Effector CD8-positive, alpha-beta T cell (primary cell): ENCODE data around the gene NAT8L.

ENCODE experiments used
- DNase-seq: peaks from one replicate; lab custom pipeline; 2025; lab: John Stamatoyannopoulos, UW

Gene NAT8L

DNA sequence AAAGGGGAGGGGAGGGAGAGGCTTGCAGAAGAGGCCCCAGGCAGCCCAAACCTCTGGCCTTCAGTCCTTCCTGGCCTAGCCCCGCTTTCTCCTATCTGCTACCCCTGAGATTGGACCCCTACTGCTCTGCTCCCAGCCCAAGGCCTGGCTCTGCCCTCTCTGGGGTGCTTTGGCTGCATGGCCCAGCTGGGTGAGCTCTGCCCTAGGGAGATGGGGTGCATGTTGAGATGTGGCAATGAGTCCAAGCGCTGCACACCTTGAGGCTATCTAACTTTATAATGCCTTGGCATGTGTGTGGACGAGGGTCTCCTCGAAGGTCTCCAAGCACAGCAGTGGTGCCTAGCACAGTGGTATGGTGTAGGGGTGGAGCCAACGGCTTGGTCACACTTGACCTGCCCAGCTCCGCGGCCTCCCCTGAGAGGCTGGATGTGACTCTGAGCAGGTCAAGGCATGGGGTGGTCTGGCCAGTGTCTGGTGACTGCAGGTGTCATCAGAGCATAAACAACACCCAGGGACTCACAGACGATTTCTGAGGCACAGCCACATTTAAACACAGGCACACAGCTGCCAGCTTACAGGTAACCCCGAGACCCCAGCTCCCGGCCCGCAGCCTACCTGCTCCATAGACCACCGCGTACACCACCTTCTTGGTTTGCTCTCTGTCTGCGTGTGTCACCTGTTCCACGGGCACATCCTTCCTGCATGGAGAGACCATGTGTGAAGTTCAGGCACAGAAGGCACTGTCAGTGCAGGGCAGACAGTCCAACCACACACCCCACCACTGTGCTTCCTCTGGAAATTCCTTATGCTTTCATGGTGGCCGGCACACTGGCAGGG lies 36.3 kb downstream of the NAT8L start:
- DNase-seq: no peak

DNA sequence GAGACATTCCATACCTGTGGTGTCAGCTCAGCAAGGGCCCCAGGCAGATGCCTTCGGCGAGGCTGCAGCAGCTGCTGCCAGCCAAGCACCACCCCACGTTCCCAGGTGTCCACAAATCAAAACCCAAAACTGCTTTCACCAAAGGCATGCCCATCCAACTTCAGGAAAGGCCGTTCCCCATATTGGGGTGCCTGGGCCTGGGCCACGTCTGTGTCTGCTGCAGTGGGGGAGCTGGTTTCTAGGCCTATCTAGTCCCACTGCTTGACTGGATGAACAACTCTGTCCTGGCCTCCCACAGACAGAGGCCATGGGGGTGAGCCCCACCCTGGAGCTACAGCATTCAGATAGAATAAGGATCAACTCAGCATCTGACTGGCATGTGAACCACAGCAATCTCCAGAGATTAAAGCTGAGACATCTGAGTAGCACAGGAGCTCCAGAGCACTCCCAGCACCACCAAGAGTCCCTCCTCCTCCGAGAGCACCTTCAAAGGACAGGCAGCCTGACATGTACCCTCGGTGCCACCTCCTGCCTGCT lies 37.0 kb downstream of the NAT8L start:
- no peak for DNase-seq

DNA sequence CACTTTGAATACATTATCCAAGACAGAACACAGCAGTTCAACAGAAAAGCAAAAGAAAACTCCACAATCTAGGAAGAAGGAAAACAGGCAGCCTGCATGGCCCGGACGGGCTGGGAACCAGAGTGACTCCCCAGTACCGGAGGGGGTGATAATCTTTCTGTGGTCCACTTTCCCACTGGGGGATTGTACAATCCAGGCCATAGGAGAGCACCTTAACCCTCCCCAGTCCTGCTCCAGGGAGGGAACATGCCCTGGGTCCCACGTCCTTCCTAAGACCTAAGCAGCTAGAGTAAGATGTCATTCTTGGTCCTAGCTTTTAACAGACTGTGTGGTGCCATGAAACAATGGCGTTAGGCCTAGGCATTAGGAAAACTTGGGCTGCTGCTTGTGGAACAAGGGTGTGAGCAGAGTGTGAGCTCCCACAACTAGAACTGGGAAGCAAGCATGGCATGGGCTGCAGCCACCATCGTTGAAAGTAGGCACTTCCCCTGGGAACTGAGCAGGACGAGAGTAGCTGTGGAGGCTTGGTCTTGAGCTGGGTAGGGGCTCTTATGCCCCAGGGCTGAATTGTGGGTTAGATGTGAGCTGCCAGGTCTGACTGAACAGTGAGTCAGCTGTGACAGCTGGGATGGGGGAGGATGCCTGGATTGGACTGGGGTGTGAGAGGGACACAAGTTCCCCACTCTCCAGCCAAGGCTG lies 42.4 kb downstream of the NAT8L start:
- DNase-seq: no peak

DNA sequence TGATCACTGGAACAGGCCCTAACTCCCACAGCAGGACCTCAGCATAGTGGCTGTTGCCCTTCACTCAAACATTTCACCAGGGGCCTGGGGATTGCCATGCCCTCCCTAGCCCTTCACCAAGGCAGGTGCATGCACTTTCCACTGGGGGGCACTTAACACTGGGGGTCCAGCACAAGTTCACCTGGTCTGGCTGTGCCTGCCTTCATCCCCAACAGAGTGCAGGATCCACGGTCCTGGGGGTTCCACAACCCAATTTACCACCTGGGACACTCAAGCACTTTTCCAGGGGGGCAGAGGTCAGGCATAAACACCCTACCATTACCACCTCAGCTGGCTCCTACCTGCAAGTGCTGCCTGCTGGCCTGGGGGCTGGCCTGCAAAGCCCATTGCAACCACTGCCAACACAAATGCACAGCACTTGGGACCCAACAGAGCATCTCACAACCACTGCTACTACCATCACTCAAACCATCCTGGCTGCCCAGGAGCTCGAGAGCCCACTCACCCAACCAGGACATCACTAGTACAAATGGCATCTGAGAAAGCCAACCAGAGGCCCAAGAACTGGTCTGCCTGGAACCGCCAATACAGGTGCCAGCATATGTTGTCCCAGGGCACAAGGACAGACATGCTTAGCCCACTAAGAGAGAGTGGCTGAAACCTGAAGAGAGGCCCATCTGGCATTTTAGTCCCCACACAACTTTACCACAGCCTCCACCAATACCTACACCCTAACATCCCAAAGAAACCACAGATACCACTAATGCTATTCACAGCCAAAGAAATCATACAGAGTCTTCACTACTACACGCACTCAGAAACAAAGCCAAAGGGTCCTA lies 43.1 kb downstream of the NAT8L start:
- no peak for DNase-seq

DNA sequence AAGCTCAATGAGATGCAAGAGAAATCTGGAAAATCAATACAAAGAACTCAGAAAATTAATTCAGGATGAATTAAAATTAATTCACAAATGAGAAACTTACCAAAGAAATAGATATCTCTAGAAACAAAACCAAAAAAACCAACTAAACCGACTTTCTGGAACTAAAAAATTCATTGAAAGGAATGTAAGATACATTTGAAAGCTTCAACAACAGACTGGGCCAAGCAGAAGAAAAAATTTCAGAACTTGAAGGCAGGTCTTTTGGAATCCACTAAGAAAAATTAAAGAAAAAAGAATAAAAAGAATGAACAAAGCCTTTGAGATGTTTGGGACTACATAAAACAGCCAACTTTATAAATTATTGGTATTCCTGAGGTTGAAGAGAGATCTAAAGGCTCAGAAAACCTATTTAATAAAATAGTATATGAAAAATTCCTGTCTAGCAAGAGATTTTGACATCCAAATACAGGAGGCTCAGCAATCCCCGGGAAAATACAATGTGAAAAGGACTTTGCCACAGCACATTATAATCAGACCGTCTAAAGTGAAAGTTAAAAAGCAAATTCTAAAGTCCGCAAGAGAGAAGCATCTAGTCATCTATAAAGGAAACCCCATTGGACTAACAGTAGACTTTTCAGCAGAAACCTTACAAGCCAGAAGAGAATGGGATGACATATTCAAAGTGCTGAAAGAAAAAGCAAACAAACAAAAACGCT lies 44.2 kb downstream of the NAT8L start:
- DNase-seq: no peak

DNA sequence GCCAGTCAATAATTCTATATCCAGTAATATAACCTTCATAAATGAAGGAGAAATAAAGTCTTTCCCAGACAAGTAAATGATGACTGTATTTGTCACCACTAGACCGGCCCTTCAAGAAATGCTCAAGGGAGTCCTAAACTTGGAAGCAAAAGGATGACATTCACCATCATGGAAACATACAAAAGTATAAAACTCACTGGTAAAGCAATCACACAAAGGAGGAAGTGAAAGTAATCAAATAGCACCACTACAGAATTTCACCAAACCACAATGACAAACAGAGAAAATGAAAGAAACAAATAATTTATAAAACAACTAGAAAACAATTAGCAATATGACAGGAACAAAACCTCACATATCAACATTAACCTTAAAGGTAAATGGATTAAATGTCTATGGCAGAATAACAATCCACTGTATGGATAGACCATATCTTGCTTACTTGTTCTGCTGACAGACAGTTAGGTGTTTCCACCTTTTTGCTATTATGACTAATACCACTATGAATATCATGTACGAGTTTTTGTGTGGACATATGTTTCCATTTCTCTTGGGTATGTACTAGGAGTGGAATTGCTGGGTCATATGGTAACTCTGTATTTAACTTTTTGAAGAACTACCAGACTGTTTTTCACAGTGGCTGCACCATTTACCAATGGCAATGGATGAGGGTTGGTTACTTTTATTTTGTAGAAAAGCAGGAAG lies 44.9 kb downstream of the NAT8L start:
- DNase-seq: no peak

DNA sequence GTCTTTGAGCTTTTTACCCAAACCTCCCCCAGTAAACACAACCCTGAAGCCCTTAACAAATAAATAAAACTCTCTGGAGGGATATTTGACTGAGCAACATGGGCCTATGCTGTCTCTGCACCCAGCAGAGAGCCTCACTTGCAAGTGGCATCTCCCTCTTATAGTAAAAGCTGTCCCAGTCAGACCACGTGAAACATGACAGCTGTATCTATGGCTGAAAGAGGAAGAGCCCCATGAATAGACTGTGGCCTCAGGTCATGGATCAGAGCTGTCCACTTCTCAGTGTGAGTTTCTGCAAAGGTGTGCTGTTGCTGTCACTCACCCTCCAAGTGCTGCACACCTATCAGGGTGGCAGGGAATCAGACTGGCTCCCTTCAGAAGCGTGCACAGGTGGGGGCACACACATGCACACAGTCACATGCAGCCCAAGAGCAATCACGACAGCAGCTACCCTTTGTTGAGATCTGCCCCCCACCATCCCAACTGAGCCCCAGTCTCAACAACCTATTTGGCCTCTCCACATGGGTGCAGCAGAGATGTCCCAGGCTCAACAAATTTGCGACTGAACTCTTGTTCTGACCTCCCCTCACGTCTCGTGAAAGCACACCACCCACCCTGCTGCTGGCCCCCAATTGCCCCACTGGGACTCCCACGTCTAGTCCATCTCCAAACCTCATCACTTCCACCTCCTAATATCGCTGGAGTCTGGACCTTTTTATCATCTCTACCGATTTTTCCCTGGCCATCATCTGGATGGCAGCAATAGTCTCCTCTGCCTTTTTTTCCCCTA lies 45.6 kb downstream of the NAT8L start:
- DNase-seq: no peak

DNA sequence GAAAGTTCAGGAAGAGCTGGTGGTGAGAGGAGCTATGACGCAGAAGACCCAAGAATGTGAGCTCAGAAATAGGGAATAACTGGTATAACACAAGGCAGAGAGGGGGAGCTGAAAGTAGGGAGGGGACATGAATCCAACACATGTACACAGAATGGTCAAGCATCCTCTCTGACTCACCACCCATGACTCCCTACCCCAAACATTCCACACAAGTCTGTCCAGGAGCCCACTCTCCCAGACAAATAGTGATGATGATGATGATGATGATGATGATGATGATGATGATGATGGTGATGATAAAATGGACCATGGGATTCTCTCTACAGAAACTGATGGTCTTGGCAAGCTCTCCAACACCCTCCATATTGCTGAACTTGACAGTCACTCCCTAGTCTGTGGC lies 46.4 kb downstream of the NAT8L start:
- DNase-seq: no peak

DNA sequence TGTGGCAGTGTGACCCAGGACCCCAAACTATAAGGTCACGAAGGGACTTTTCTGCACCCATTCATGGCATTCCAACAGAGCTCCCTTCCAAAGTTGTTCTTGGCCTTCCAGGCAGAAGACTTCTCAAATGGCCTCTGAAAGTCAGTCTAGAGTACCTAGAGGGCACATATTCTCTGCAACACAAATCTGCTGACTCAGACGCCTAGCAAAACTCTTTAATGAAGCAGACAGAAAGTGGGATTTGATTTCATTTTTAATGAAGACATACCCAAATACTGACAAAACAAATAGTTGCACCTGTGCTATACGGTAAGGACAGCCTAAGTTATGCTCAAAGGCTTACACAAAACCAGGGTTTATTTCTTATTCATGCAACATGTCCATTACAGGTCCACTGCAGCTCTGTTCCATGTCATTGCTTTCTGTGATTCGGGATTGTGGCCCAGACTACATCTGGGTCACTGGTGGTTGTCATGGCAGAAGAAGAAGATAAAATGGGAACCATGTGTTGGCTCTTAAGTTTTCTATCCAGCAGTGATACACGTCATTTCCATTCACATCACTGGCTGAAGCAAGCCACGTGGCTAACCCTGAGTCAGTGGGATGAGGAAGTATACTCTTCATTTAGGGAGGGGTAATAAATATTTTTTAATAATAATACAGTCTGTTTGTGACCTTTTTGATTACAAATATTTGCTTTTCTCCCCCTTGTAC lies 57.7 kb downstream of the NAT8L start:
- no peak for DNase-seq
